Measurements from ENCODE around the gene INO80B. TPM values are rescaled to one million over a fixed set of nuclear protein-coding genes. Genes with fewer than 3 reads are reported as not detected.
A peak's percentile ranks its signal among the peaks of the same experiment; 100 is the strongest.
"Not testable (repeated sequence)": the region's sequence is repeated elsewhere in the genome, so short reads cannot be mapped to it uniquely, and the experiment has no call there.

The INO80B gene
- 26.0 TPM for total RNA-seq

- DNase-seq, result peak; percentile 99
Observed at GRCh38 chr2:74454654-74455511, at the start of gene INO80B. INO80B (plus strand) TSS chr2:74455087; CDS start chr2:74455117, 30 bp downstream.

- no peak for DNase-seq
Observed at GRCh38 chr2:74406035-74406434, 48.9 kb upstream of the INO80B start.

GRCh38 chr2:74407682-74408081, 47.2 kb upstream of the INO80B start:
- DNase-seq, result no peak

- DNase-seq, result peak; percentile 29
Observed at GRCh38 chr2:74413001-74413698, 41.7 kb upstream of the INO80B start.

GRCh38 chr2:74414441-74414840, 40.4 kb upstream of the INO80B start:
- no peak for DNase-seq

GRCh38 chr2:74414881-74415761, 39.8 kb upstream of the INO80B start:
- DNase-seq, result peak; percentile 71

- DNase-seq, result no peak
Observed at GRCh38 chr2:74415762-74416395, 39.0 kb upstream of the INO80B start.

- DNase-seq, result no peak
Observed at GRCh38 chr2:74416778-74417177, 38.1 kb upstream of the INO80B start.

- DNase-seq, result no peak
Observed at GRCh38 chr2:74417197-74417596, 37.7 kb upstream of the INO80B start.

GRCh38 chr2:74417763-74418162, 37.1 kb upstream of the INO80B start:
- DNase-seq, result no peak

- peak; percentile 65 for DNase-seq
Observed at GRCh38 chr2:74418312-74418711, 36.6 kb upstream of the INO80B start.

GRCh38 chr2:74419345-74419744, 35.5 kb upstream of the INO80B start:
- DNase-seq, result no peak

GRCh38 chr2:74420006-74420405, 34.9 kb upstream of the INO80B start:
- no peak for DNase-seq

- DNase-seq, result not testable (repeated sequence)
Observed at GRCh38 chr2:74420443-74421103, 34.3 kb upstream of the INO80B start.

GRCh38 chr2:74421221-74421870, 33.5 kb upstream of the INO80B start, which contains the start of the genes C2orf81 and WDR54:
C2orf81 (minus strand) TSS chr2:74421619; CDS start chr2:74421560, 59 bp downstream.
WDR54 (plus strand) TSS chr2:74421730; CDS start chr2:74422154, 424 bp downstream.
- DNase-seq, result peak; percentile 91

GRCh38 chr2:74423231-74424095, 31.4 kb upstream of the INO80B start:
- DNase-seq, result no peak

- no peak for DNase-seq
Observed at GRCh38 chr2:74424139-74424992, 30.5 kb upstream of the INO80B start.

- no peak for DNase-seq
Observed at GRCh38 chr2:74424995-74425406, 29.9 kb upstream of the INO80B start.

- DNase-seq, result no peak
Observed at GRCh38 chr2:74425523-74425922, 29.4 kb upstream of the INO80B start.
